NAMALWA (cell line): ENCODE results near the gene PAX3.

Experiments
- DNase-seq: peaks from one replicate; pipeline ENCODE4 v3.0.0-alpha.2; 2015; ENCODE audit warnings: low spot score

The PAX3 gene

DNA sequence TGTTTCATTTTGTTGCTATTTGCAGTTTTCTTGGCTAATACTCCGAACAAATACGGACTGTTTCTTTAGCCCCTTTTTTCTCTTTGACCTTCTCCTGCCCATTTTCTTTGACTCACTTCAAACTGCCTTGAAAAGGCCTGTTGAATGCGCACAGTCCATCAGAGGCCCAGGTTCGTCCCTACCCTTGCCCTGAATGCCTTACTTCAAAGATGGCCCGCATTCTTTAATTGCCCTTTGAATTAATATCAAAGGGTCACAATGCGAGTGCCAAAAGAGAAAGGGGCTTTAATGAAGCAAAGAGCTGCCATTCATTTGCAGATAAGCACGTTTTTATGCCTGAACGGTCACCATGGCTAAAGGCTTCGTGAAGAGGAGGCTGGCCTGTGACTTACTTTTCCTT lies 29.7 kb downstream of the PAX3 start:
- no peak for DNase-seq

DNA sequence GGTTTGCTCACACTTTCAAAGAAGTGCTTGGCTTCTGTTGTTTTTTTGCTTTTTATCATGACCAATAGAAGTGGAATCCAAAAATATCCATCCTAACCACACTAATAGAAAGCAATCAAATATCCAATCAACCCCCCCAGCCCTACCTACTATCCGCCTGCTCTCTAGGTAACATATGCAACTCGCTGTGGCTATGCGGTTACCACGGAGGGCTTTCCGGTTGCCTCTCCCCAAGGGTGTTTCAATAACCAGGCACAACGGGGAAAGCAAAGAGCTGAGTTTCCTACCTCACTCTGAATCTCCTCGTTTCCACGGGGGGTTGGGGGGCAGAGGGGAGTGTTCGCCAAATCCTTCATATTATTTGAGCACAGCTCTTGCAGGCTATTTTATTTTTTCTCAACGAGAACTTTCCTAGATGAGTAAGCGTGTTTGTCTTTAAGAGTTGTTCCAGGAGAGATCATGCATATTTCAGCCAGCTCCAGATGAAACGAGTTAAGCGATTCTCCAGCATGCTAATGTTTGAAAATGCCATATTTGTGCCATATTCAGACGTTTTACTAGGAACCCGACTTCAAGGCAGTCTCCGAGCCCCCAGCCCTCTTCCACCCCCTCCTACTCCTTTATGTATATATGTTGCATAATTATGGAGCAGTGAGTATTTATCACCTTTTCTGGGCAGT lies 30.3 kb downstream of the PAX3 start:
- no peak for DNase-seq

DNA sequence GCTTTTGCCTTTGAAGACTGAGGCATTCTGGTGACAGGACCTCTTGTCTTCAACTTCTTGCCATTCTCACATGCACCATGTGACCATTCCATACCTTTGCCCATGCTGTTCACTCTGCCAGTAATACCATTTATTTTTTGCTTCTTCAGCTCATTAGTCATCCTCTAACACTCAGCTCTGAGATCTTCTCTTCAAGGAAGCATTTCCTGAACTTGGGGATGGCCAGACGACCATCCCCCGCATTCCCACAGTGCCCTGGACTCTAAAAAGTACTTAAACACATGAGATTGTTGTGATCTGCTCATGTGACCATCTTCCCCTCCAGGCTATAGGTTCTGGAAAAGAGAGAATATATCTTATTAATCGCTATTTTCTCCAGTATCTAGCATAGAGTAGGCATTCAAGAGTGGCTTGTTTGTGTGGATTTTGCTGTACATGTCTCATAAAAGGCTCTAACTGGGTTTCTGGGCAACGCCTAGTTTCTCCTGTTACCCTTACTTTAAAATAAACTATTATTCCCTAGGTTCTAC lies 33.9 kb downstream of the PAX3 start:
- DNase-seq = no peak

DNA sequence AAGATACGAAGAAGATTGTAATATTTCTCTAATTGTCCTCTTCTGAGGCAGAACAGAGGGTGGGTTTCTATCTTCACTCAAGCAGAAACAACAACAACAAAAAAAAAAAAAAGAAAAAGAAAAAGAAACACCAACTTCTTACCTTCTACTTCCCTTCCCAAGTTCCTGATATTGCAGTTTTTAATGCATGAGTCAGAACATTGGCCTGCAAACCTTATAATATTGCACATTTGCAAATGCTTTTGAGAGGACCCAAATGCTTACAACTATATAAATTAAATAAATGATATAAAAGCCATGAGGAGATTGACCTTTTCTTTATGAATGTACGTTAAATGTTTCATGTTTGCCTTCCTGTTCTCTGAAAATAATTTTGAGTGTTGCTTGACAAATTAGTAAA lies 37.3 kb downstream of the PAX3 start:
- no peak for DNase-seq

DNA sequence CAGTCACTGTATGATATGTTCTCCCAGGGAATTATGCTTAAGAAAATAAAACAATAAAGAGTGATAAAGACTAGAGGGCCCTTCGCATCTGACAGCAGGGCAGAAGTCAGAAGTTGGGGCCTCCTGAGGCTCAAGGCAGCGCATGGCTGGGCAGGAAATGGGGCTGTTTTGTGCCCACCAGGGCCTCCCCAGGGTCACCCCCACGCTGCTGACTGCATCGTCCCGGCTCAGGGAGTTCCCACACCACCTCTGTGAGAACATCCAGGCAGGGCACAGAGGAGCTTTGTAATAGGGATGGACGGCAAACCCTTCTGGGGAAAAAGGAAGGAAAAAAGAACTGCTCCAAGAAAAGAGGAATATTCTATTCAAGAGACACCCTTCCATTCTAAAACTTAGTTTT lies 41.2 kb downstream of the PAX3 start:
- DNase-seq = no peak

DNA sequence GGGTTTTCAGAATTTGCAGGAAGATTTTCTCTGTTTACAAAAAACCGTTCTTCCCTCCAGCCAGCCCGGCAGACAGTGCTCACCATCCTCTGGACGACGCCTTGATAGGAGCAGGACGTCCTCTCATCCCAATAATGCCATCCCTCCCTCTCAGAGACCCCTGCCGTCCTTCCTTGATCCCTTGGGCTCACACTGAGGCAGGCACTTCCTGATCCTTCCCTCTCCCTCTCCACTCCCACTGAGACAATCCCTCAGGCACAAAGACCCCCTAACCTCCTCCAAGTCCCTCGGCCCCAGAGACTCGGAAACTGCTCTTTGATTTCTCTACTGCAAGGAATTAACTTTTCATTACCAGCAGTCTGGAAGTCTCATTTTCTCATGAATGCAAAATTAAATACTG lies 42.5 kb downstream of the PAX3 start:
- no peak for DNase-seq

DNA sequence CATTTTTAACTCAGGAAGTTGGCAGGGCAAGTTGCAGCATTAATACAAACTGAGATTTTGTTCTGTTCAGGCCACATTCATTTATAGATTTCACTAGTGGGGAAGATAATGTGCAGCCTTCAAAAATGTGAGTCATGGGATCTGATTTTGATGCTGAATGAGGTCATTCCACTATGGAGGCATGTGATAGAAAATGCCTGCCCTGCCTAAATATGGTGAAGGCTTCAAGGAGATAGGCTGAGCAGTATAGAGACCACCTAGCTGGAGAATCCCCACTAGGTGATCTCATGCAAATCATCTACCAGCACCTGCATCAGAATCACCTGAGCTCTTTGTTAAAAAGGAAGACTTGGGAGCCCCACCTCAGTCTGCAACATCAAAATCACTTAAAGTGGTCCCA lies 43.7 kb downstream of the PAX3 start:
- no peak for DNase-seq

DNA sequence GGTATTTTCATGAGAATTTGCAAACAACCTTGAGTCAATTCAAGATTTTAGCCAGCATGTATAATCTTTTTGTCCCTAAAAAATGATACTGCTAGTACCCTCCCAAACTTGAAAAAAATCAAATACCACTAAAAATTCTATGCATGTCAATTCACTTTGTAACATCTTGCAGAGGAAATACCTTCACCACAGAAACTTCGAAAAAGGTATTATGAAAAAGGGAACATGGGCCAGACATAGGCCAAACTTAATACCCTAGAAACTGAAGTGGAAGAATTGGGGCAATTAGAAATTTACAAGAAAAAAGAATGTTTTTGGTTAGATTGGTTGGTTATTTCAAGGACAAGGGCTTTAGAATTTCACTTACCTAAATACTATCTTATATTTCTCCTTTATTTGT lies 48.5 kb downstream of the PAX3 start:
- no peak for DNase-seq

DNA sequence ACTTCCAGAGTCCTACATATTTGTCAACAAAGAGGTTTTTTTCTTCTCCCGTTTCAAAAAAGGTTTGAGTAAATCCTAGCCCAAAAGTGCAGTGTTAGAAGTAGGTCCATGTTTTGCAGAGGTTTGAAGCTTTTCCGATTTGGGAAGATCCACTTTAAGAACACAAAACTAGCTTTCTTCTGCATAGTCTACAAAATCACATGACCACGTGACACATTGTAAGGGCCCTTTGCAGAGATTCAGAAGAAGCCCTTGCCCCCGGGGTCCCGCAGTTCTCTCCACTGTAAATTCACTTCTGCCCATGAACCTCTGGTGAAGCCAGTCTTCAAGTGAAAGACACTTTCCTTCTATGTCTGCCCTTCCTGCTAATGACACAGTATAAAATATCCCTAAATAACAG lies 49.4 kb downstream of the PAX3 start:
- no peak for DNase-seq

DNA sequence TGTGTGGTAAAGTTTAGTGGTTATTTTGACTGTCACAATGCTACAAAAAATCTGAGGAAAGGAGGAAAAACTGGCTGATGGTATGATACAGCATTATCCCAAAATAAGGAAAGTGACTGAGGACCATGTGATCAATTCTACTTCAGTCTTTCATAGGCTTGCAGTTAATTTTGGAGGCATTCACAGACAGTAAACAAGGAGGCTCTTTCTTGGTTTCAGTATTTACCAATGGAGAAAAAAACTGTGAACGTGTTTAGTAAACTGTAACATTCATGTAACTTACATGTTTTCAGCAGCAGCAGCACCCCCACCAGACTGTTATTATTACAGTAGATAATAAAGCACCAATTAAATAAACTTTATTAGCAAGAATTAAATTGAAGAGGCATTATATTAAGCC lies 50.0 kb downstream of the PAX3 start:
- DNase-seq = no peak

DNA sequence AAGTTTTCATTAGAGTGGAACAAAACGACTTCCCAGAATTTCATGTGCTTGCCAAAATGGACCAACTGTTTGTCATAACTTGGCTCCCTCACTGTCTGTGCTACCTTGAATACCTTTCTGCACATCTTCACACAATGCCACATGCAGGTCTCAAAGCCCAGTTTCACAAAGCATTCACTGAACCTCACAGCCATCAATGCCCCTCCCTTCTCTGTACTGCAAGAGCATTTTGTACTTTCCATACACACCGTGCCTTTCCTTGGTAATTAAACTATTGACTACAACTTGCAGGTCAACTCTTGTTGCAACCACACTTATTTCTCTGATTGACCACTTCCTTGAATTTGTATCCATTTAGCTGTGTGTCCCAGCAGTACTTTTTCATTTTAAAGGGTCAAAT lies 50.5 kb downstream of the PAX3 start:
- no peak for DNase-seq

DNA sequence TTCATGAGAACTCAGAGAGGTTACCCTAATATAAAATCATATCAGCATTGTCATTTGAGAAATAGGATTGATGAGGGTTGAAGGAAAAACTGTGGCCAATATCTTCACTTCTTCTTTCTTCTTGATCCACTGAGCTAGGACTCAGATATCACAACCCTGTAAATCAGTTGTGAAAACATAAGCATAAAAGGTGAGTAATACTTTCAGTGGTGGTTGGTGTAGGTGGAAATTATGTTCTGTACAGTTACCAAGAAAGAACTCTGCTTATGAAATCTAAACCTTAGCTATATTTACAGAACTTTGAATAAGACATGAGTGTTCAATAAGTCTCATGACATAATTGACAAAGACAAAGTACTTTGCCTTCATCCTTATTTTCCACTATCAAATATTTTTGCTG lies 56.3 kb downstream of the PAX3 start:
- DNase-seq = no peak

DNA sequence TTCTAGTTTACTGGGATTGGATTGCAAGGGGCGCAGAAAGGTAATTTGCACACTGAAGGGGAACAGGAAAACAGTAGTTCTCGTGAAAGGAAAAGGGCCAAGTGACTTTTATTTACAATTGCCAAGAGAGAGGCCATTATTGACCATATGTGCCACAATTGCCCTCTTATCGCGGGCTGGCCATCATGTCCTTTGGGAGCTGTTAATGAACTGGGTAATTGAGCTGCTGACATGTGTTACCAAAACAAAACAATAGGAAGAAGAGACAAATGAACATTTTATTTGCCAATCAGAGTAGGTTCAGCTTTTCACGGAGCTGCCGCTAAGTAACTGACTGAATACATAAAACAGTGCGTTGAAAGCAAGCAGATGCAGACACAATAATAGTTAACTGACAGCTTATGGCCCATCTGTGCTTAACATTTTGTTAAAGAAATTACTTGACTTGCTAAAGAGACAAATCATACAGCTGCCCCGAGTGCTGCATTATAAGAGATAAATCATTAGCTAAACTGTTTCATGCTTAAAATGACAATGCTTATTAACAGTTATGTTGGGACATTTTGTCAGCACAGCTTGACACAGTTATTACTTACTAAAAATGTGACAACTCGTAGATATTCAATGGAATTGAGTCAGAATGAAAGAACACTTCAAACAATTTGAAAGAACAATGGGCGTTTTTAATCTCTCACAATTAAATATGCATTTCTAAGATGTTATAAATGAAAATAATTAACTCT lies 57.5 kb downstream of the PAX3 start:
- DNase-seq = no peak

DNA sequence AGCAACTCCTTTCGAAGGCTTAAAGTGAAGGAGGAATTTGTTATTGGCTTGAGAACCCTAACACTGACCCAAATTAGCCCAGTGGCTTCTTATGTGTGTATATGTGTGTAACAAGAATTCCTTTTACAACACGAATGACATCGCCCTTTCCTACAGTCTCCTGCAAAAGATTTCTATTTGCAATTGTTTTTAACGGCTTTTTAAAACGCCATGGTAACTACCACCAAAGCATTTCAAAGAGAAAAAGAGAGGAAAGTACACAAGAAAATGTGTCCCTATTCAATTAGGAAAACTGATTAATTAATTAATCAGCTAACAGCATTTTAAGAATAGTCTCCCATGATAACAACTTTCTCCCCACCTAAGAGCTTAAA lies 58.1 kb downstream of the PAX3 start:
- DNase-seq = no peak

DNA sequence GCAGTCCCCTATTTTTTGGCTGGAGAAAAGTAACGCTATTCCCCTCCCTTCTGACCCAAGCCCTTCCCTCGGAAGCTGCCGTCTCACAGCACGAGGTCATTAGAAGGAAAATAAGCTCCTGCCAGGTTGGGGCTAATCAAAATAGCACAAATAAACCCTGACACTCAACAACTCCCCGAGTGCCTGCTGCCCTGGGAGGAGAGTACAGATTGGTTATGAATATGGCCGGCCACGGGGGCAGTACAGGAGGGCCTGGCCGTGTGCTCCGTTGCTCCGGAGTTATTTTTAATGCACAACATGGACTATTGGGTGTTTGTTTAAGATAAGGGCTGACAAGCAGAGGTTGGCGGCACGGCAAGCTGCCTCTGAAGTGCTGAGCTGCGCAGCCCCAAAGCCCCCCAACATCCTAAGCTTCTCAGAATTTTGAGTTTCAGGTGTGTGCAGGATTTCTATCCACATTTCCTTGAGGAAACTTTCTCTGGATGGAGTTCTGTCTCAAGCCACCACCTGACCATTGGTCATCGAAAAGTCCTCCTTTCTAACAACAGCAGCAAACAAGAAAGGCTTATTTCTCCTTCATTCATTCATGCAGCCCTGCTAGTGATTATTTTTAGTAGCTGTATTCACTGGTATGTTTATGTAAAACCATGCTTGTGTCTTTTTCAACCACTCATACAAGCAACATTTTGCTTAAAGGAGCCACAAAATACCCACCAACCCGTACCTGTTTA lies 58.7 kb downstream of the PAX3 start:
- DNase-seq = no peak

DNA sequence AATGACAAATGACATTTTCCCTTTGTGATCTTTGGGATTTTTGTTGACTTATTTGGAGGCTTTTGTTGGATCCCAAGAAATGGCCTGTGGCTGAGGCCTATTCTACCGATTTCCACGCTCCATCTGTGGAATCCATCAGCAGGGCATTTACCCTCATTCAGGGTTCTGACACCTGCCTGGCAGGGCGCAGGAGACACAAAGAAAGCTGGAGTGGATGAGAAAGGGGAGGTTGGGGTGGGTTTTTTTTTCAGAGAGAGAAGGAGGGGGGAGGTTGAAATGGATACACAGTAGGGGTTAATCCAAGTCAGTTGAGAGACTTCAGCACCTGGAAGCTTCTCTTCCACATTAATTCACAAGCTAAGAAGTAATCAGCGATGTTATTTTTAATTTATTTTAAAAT lies 59.7 kb downstream of the PAX3 start:
- DNase-seq = no peak

DNA sequence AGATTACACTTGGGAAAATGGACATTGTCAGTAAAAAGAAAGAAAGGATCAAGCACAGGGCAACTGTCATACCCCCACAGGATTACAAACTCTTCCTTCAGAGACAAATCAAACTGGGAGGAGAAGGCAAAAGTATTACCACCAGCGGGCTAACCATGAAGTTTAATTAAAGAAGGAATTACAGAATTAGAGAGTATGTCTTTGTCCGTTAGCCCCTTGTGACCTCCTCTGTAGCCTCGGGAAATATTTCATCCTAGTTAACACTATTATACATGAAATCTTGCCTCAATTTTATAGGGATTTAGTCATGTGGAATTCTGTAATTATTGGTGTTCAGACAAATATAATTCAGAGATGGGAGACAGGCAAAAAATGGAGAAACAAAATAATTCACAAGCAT lies 60.7 kb downstream of the PAX3 start:
- no peak for DNase-seq

DNA sequence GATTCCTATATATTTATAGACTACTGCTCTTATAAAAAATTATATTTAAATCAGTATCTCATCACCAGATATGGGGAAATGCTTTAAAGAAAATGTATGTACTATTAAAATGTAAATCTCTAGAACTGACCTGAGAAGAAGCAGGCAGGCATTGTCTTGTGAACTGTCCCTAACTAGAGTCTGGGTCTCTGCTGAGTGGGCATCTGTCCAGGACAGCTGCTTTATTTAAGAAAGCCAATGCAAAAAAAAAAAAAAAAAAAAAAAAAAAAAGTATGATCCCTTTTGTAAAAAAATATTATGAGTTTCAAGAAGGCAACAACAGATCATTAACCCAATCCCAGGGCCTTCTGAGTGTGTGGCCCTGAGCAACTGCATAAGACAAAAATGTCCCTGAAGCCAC lies 66.0 kb downstream of the PAX3 start:
- DNase-seq = no peak

DNA sequence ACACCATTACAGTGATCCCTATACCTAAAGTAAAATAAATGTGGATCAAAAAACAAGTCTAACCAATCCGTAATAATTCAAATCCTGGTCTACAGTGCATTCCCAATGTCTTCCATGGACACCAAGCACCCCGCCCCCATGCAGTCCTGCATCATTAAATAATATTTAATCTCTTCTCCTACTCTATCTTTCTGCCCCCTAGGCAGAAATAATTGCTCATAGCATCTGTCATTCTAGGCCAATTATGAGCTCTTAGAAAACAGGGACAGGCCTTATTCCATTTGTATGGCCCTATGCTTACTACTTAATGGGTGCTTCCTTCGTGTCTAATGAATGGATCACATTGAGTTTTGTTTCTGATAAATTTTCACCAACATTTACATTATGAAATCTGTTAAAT lies 66.4 kb downstream of the PAX3 start:
- DNase-seq = no peak

DNA sequence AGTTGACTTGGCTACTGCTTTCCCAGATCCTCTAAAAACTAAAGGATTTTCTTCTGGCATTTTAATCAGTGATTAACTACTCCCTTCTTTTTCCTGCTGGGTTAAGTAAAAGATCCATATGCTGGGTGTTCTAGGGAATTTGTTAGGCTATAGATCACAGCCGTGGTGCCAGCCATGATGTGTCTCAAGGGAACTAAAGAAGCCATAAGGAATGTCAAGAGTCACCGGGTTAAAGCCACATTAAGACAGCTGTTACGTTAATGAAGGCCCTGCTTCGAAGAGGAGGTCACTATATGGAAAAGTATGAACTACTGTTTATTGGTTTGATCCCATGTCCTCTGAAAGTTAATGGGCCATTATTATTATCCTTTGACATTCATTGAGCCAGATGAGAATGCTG lies 70.7 kb downstream of the PAX3 start:
- DNase-seq = no peak

DNA sequence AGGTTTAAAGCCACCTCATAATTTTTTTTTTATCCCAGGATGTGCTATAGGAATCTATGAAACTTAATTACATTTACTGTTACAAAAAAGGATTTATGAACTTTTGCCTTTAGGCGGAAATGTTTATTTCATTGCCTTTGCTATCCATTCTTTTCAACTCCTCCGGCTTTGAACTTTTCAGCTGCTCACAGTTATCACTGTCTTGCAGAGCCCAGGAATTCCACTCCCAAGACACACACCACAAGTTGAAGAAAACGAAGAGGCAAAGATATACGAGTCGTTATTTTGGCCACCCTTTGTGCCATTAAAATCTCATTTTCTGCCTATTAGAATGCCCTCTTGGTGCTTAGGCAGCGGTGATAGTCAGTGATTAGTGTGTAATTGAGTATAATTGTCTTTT lies 80.0 kb downstream of the PAX3 start:
- DNase-seq = no peak

DNA sequence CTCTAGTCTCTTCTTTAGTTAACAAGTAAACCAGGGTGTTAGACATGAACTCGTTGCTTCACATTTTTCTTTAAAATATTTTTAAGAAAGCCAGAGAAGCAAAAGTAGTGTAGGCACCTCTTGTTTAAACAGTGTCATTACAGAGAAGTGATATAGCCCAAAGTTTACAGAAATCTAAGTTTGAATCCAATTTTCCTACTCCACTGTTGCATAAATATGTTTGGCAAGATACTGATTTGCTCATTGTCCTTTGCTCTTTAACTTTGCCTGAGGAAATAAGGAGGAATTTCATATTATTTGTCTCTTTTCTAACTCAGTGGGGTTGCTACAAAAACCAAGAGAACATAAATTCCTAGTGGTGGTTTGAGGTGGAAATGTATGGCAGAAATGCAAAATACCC lies 81.1 kb downstream of the PAX3 start:
- DNase-seq = no peak

DNA sequence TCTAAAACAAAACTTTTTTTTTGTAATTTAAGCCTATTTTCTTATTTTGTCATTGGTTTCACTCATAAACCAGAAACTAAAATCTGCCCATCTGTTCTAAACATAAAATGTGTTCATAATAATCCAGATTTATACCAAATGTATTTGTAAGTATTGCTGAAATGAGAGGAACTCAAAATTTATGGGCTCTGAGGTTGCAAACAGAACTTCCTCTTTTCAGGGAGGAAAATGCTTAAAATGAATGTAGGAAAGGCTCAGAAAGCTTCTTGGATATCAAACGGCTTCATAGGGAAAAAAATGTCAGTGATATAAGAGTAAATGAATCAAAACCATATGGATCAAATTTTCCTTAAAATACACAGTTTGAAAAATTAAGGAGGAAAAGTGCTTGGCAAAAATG lies 83.9 kb downstream of the PAX3 start:
- DNase-seq = no peak
